Bronchial epithelial cell (primary cell): ENCODE results near the gene DNAH12. TPM values are rescaled to one million over a fixed set of nuclear protein-coding genes. Genes with fewer than 3 reads are reported as not detected.
"Not testable (repeated sequence)": the region's sequence is repeated elsewhere in the genome, so short reads cannot be mapped to it uniquely, and the experiment has no call there.

Experiments used
- DNase-seq: peaks from one replicate; pipeline ENCODE4 v3.0.0-alpha.2; 2010; ENCODE audit warnings: low read depth
- FAIRE-seq: peaks from 2 replicates; lab custom pipeline; 2011; peaks lifted over from hg19 to GRCh38; lab: Jason Lieb, UNC
- H3K27me3 ChIP-seq: 2 replicates; pipeline ENCODE4 v1.5.1; 2011; ENCODE audit warnings: low read length; ENCODE audit not compliant: control insufficient read depth, insufficient read depth
- H3K36me3 ChIP-seq: 2 replicates; pipeline ENCODE4 v1.5.1; 2011; ENCODE audit warnings: low read length; ENCODE audit not compliant: control insufficient read depth, insufficient read depth
- H3K4me3 ChIP-seq: 2 replicates; pipeline ENCODE4 v1.5.1; 2011; ENCODE audit warnings: mild to moderate bottlenecking, low read depth, low read length, control low read depth
- total RNA-seq: library from RNA; depleted of rRNA; stranded (reverse); fragments of >200 nt; gene quantifications from 2 replicates; pipeline ENCODE4 v1.2.1, GENCODE V29; 2014
- TF ChIP-seq, protein P1 (sequence below): IDR thresholded peaks from 2 replicates; pipeline ENCODE4 v1.5.1; 2011; ENCODE audit warnings: mild to moderate bottlenecking, moderate library complexity, low read length, control low read depth, inconsistent platforms; ENCODE audit not compliant: insufficient read depth, severe bottlenecking

DNAH12 gene
- total RNA-seq, 1 donor from 2014 or later = under 0.01 TPM

DNA sequence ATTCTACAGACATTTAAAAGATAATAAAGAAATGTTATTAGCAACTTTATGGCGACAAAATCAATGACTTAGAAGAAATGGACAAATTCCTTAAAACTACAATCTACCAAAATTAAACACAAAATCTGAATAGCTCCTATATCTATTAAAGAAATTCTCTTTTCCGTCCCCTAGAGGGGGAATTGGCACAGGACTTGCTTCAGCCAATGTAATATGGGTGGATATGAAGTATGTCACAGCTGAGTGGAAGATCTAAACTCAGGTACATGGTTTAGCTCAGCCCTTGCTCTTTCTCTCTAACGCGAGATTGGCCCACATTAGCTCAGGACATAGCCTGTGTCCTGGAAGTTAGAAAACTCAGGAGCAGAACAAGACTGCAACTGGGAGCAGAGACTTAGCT lies 79.3 kb downstream of the DNAH12 start:
- DNase-seq (no peak), FAIRE-seq (no peak)
- Histone ChIP-seq H3K27me3 (no peaks in the 10 kb centered on the region), H3K4me3 (no peak overlapping the region), H3K36me3 (no peaks in the 10 kb centered on the region)
- TF ChIP-seq, protein P1, sequence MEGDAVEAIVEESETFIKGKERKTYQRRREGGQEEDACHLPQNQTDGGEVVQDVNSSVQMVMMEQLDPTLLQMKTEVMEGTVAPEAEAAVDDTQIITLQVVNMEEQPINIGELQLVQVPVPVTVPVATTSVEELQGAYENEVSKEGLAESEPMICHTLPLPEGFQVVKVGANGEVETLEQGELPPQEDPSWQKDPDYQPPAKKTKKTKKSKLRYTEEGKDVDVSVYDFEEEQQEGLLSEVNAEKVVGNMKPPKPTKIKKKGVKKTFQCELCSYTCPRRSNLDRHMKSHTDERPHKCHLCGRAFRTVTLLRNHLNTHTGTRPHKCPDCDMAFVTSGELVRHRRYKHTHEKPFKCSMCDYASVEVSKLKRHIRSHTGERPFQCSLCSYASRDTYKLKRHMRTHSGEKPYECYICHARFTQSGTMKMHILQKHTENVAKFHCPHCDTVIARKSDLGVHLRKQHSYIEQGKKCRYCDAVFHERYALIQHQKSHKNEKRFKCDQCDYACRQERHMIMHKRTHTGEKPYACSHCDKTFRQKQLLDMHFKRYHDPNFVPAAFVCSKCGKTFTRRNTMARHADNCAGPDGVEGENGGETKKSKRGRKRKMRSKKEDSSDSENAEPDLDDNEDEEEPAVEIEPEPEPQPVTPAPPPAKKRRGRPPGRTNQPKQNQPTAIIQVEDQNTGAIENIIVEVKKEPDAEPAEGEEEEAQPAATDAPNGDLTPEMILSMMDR = no peak

DNA sequence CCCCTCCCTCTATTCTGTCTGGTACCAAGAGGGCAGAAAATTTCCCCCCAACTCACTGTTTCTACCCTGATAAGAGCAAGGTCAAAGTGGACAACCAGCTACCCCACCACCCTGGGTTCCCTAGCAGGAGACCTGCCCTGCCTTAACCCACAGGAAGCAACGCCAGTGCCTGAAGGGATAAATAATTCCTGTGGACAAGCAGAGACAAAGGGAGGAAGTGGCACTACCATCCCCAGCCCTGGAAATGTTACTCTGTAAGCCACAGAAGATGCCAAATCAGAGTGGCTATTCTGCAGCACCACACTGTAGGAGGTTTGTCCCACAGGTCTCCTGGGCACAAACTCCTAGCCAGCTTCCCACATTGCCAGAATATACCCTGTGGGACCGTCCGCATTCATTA lies 80.1 kb downstream of the DNAH12 start:
- Histone ChIP-seq H3K27me3 (no peaks in the 10 kb centered on the region), H3K4me3 (no peak overlapping the region), H3K36me3 (no peaks in the 10 kb centered on the region)
- DNase-seq (no peak), FAIRE-seq (no peak)
- TF ChIP-seq, protein P1 = no peak

DNA sequence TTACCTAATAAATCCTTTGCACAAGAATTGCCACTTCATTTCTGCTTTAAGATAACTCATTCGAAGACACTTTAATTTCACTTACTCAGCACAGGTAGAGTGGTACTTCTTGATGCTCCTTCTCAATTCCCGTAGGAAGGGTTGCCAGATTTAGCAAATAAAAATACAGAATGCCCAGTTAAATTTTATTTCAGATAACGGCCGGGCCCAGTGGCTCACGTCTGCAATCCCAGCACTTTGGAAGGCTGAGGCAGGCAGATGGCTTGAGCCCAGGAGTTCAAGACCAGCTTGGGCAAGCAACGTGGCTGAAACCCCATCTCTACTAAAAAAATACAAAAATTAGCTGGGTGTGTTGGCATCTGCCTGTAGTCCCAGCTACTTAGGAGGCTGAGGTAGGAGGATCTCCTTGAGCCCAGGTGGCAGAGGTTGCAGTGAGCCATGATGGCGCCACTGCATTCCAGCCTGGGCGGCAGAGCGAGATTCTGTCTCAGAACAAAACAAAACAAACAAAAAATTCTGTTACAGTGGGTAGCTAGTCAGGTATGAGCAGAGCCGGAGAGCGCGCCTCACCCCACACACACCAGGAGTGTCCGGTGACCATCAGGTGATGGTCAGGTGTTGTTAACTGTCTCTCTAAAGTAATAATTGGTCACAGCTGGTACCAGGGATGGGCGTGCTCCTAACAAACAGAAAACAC lies 92.8 kb downstream of the DNAH12 start:
- no peak for DNase-seq
- TF ChIP-seq, protein P1 = no peak
- Histone ChIP-seq H3K36me3 (no peaks in the 10 kb centered on the region), H3K27me3 (no peaks in the 10 kb centered on the region), H3K4me3 (no peak overlapping the region)
- no peak for FAIRE-seq

DNA sequence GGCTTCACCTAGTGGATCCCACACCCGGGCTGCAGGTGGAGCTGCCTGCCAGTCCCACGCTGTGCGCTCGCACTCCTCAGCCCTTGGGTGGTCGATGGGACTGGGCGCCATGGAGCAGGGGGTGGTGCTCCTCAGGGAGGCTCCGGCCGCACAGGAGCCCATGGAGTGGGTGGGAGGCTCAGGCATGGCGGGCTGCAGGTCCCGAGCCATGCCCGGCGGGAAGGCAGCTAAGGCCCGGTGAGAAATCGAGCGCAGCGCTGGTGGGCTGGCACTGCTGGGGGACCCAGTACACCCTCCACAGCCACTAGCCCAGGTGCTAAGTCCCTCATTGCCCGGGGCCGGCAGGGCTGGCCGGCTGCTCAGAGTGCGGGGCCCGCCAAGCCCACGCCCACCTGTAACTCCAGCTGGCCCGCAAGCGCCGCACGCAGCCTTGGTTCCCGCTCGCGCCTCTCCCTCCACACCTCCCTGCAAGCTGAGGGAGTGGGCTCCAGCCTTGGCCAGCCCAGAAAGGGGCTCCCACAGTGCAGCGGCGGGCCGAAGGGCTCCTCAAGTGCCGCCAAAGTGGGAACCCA lies 94.8 kb downstream of the DNAH12 start:
- not testable (repeated sequence) for FAIRE-seq

DNA sequence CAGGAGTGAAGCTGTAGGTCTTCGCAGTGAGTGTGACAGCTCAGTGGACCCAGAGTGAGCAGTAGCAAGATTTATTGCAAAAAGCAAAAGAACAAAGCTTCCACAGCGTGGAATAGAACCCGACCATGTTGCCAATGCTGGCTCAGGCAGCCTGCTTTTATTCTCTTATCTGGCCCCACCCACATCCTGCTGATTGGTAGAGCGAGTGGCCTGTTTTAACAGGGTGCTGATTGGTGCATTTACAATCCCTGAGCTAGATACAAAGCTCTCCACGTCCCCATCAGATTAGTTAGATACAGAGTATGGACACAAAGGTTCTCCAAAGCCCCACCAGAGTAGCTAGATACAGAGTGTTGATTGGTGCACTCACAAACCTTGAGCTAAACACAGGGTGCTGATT lies 95.7 kb downstream of the DNAH12 start:
- H3K4me3 ChIP-seq, H3K36me3 ChIP-seq, H3K27me3 ChIP-seq, FAIRE-seq, DNase-seq: not testable (repeated sequence)

More for the DNA sequence above, 94.8 kb downstream of the DNAH12 start:
- not testable (repeated sequence) for H3K4me3 ChIP-seq, DNase-seq, H3K36me3 ChIP-seq, H3K27me3 ChIP-seq

DNA sequence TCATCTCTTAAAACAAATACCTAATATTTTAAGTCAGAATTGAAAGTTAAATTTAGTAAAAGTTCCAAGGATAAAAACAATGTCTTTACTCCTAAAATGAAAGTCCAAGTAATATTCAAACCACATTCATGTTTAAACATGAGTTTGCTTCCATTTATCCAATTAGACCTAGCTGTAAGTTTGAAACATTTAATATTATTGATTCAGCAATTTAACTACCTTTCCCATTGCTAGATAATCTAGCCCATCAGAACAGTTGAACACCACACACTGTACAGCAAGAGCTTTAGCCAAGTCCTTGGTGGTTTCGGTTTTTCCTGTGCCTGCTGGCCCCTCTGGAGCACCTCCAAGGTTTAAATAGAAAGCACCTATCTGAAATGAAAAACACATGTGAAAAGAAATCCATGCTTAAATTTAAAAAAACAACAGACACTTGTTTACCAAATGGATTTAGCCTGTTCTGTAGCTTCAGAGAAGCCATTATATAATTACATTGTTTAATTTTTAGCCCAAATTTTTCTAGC lies 97.8 kb downstream of the DNAH12 start:
- TF ChIP-seq, protein P1 = no peak
- H3K36me3 ChIP-seq = no peaks in the 10 kb centered on the region
- no peak overlapping the region for H3K4me3 ChIP-seq
- no peaks in the 10 kb centered on the region for H3K27me3 ChIP-seq
- DNase-seq (no peak), FAIRE-seq (no peak)

DNA sequence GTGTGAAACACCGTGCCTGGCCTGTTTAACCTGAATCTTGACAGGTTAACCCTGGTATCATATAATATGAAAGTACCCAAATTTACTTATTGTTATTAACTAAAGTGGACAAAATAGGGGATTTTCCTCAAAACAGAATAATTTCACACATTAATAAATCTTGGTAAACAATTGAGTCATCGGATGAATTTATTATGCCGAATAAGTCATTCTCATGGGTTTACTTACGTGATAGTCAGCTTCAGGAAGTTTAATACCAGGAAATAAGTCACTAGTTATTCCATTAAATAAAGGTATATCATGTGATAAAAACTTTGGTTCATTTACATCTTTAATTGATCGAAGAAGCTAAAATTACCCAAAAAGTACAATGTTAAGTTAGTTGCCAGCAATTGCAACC lies 99.7 kb downstream of the DNAH12 start:
- FAIRE-seq (no peak), DNase-seq (peak; percentile 13)
- TF ChIP-seq, protein P1 = no peak
- Histone ChIP-seq H3K36me3 (no peaks in the 10 kb centered on the region), H3K27me3 (no peaks in the 10 kb centered on the region), H3K4me3 (no peak overlapping the region)

DNA sequence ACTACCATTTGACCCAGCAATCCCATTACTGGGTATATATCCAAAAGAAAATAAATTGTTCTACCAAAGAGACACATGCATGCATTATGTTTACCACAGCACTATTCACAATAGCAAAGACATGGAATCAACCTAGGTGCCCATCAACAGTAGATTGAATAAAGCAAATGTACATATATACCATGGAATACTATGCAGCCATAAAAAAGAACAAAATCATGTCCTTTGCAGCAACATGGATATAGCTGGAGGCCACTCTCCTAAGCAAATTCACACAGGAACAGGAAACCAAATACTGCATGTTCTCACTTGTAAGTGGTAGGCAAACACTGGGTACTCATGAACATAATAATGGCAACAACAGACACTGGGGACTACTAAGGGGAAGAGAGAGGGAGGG lies 104.0 kb downstream of the DNAH12 start:
- not testable (repeated sequence) for DNase-seq, H3K36me3 ChIP-seq, H3K4me3 ChIP-seq, FAIRE-seq, H3K27me3 ChIP-seq

DNA sequence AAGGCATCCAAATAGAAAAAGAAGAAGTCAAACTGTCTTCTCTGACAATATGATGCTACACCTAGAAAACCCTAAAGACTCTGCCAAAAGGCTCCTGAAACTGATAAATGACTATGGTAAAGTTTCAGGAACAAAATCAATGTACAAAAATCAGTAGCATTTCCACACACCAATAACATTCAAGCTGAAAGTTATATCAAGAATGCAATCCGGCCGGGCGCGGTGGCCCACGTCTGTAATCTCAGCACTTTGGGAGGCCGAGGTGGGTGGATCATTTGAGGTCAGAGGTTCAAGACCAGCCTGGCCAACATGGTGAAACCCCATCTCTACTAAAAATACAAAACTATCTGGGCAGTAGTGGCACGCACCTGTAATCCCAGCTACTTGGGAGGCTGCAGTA lies 105.7 kb downstream of the DNAH12 start:
- H3K36me3 ChIP-seq, FAIRE-seq, H3K4me3 ChIP-seq, DNase-seq, H3K27me3 ChIP-seq: not testable (repeated sequence)
